Activated CD8-positive, alpha-beta memory T cell treated with anti-CD3 and anti-CD28 coated beads, Interleukin-2, amount 50 U/mL, for 1 hour (primary cell): Measurements from ENCODE around the gene OR2V2.
A peak's percentile ranks its signal among the peaks of the same experiment; 100 is the strongest.
"Not testable (repeated sequence)": the region's sequence is repeated elsewhere in the genome, so short reads cannot be mapped to it uniquely, and the experiment has no call there.

ENCODE experiments used
- DNase-seq: peaks from one replicate; pipeline ENCODE4 v3.0.0-alpha.2; 2020; ENCODE audit errors: extremely low read depth

OR2V2 gene

DNA sequence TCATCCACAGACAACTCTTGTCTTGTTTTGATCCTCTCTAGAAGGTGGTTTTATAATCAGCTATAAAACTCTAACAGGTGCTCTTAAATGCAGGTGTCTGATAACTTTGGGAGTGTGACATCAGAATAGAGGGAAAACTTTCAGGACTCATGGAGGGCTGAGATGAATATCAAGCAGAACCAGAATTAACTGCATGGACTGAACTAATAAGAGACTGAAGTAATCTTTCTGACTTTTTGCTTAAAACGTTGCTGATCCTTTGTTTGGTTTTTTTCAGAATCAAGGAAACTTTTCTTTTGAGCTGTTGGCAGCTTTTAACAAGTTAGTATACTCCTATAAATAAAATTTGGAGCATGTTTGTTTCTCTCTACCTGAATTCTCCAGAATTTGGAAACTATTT, 2.3 kb upstream of the OR2V2 start:
- no peak for DNase-seq

DNA sequence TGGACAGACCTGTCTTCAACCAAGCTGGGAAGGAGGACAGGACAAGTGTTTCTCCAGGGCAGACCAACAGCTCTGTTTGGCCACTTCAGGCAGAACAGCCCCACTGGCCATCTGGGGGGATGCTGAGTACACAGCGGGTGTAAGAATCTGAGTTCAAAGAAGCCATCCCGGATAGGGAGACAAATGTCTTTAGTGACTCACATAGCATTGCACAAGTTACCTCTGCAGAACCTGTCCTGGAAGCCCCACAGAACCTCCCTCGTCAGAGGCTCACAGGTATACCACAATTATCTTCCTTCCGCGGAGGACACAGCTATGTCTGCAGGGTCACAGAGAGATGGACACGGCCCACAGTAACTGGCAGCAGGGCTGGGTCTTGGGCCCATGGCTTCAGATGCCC, 2.0 kb downstream of the OR2V2 start:
- no peak for DNase-seq

DNA sequence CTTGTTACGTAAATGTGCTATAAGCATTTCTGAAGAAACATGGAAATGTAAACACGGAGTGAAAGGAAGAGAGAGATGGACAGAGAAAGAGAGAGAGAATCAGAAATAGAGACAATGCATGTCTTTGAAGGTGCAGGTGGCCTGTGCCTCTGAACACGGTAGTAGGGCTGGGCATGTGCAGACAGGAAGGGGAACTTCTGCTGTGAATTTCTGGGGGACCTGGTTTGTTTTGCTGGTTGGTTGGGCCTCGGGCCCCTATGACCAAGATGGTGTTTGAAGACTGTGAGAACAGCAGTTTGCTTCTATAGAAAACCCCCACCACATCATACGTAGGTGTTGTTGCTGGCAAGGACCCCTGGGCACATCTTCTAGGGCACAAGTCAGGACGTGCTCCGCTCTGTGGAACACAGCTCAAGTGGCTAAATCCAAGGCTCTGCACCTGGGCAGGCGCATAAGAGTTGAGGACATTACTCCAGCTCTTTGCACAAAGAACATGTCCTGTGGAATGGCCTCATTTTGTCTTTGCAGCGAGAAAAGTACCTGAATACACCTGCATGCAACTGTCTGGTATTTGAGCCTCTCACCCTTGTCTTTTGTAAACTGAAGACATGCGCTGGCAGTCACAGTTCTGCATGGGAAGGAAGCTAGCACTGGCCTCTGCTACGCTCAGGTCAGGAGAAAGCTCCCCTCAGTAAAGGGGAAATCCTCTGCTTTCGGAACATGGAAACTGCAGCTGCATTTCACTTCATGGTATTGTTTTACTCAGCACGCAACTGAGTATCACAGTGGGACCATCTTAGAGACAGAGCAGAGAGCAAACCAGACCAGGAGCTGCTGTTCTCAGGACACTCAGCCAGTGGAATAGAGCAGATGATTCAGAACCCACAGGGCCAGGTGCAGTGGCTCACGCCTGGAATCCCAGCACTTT, 2.7 kb downstream of the OR2V2 start:
- no peak for DNase-seq

DNA sequence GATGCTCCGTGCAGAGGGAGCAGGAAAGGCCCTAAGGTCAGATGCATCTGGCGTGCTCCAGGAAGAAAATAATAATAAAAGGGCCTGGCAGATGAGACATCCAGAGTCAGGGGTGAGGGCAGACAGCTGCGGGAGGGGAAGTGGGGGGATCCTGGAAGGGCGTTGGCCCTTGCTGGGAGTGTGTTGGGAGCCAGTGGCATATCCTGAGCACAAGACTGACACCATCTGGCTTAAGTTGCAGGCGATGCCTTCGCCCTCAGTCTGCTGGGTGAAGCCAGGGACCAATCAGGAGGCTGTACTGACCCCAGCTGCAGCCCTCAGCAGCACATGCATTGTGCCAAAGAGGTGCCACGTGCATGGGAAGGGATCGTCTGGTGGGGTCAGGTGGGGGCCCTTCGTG, 3.8 kb downstream of the OR2V2 start:
- DNase-seq, result no peak

DNA sequence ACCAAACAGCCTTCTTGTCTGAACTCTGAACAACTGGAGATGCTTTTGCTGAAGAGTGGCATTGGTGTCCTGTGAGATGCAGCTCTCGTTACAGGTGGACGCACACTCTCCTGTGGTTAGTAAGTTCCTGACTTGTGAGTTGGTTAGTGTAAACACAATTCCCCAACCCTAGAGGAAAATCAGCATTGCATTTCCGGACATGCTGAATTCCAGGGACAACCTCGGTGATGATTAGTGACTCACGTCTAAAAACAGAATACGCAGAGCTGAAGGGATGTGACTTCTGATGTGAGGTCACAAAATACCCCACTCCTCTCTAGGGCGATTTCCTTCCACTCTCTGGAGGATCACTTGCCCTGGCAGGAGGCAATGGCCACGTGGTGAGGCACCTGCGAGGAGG, 5.0 kb downstream of the OR2V2 start:
- DNase-seq, result no peak

DNA sequence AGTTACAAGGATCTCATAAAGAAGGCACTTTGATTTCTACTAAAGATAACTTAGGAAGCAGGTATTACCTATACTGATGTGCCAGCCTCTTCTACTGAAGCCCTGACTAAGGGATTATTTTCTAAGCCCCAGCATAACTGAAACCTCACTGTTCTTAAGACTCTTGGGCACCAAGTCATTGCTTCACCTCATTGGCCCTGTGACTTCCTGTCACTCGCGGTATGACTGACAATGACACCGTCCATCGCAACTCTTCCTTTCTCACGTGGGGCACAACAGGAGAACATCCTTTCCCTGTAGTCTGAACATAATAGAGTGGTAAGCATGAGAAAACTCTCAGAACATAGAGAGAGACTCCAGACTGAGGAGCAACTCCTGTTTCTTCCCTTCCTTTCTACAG, 6.4 kb downstream of the OR2V2 start:
- no peak for DNase-seq

DNA sequence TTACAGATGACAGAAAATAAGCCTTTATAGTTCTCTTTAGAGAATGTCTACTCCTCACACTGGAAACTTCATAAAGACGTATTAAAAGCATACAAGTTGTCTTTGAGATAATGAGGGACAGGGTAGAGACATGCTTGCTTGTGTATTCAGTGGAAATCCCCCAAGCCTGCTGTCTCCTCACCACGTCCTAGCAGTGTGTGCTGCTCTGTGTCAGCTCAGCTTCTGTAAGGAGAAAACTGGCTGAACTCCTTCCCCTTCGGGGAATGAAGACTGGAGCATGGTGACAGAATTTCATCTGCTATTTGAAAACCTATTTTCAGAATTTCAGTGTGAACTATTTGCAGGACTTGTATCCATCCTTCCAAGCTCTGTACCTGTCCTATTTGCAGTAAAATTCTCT, 9.4 kb downstream of the OR2V2 start:
- DNase-seq, result no peak

DNA sequence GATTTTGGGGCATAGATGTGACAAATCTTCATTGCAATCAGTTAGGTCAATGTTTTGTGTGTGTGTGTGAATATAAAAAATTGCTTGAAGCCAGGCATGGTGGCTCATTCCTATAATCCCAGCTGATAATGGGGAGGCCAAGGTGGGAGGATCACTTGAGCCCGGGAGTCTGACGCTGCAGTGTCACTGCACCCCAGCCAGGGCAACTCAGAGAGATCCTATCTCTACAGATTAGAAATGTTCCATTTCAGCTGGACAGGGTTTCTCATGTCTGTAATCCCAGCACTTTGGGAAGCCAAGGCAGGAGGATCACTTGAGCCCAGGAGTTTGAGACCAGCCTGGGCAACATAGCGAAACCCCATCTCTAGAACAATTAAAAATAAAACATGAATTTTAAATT, 11.5 kb downstream of the OR2V2 start:
- DNase-seq, result no peak

DNA sequence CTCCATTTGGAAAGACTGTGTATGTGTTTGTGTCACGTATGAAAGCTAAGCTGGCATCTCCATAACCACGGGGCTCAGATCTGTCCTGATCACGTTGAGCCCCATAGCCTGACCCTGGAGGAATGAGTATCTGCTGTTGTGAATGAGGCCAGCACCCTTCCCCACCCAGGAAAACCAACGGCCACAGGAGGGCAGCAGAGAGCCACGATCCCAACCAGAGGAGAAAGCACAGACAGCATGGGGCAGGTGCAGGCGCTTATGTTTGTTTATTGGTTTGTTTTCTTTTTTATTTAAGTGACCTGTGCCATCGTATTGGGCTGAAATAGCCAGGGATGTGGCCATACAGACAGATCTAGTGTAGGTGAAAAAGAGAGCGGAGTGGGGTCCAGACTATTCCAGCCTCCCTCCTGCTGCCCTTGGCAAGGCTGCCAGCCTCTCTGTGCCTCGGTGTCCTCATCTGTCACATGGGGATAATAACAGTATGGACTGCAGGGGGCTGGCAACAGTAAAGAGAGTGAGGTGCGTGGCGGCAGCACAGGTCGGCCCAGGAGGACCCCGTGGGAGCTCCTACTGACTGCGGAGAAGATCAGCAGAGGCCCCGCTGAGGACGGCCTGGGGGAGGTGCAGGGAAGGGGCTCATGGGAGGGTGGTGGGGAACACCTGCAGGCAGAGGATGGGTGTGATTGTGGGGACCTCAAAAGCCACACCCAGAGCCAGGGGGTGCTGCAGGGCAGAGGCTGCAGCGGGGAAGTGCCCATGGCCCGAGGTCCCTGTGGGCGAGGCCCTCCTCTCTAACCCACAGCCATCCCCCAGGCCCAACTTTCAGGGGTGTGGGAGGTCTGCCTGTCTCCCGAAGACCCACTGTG, 12.1 kb downstream of the OR2V2 start:
- DNase-seq, result peak; percentile 68

DNA sequence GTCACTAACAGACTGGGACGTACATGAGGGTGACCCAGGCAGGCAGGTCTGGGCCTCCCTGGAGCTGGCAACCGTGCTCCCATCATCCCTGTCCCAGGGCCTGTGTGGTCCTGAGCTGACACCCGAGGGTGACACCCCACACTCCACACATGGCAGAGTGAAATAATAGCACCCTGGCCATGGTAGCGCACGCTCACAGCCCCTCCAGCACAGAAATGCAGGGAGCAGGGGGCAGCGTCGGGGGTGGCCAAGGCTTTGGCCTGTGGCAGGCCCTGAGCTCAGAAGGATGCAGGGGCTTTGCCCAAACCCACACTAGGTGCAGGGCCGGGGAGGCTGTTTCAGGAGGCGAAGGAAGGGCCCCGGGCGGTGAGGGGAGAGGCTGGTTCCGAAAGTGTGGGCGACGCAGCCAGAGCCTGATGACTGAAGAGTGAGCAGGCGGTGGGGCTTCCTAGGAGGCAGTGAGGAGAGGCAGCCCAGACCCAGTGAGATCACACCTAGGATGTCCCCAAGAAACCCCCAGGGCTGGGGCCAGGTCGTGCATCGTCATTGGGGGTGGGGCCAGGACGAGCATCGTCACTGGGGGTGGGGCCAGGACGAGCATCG, 12.9 kb downstream of the OR2V2 start:
- DNase-seq, result peak; percentile 61

DNA sequence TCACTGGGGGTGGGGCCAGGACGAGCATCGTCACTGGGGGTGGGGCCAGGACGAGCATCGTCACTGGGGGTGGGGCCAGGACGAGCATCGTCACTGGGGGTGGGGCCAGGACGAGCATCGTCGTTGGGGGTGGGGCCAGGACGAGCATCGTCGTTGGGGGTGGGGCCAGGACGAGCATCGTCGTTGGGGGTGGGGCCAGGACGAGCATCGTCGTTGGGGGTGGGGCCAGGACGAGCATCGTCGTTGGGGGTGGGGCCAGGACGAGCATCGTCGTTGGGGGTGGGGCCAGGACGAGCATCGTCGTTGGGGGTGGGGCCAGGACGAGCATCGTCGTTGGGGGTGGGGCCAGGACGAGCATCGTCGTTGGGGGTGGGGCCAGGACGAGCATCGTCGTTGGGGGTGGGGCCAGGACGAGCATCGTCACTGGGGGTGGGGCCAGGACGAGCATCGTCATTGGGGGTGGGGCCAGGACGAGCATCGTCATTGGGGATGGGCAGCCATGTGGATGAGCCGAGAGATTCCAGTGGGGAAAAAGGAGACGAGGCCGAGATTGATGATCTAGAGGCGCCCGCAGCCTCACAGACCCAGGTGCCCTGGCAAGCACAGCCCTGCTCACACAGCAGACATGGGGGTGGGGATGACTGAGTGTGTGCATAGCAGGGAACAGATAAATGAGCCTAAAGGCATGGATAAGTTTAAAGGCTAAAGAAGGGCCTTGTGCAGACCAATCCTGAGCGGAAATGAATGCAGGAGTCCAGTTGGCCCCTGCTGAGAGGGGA, 13.6 kb downstream of the OR2V2 start:
- not testable (repeated sequence) for DNase-seq

DNA sequence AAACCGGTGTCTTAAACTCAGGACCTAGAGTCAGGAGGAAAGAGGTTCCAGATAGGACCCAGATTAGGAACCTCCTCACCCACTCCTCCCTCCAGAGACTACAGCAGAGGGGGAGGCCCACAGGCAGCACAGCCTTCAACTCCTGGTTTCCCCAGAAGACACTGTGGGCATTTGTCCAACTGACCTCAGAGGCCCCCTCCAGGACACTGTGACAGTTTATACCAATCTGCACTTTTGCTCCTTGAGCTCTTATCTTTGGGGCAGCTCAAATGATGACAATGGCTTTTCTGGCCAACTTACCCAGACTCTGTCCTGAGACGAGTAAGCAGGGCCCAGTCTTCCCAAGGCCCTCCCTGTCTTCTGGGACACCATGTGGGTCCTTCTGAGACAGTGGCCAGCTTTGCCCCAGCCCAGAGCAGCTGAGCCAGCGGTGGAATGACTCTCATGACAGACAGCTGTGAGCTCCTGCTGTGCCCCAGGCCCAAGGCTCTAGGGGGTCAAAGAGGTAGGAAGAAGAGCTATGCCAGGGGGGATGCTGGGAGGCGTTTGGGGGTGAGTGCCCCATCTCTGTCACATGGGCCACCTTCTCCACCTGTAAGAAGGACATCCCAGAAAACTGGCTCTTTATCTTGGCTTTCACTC, 14.3 kb downstream of the OR2V2 start:
- no peak for DNase-seq

DNA sequence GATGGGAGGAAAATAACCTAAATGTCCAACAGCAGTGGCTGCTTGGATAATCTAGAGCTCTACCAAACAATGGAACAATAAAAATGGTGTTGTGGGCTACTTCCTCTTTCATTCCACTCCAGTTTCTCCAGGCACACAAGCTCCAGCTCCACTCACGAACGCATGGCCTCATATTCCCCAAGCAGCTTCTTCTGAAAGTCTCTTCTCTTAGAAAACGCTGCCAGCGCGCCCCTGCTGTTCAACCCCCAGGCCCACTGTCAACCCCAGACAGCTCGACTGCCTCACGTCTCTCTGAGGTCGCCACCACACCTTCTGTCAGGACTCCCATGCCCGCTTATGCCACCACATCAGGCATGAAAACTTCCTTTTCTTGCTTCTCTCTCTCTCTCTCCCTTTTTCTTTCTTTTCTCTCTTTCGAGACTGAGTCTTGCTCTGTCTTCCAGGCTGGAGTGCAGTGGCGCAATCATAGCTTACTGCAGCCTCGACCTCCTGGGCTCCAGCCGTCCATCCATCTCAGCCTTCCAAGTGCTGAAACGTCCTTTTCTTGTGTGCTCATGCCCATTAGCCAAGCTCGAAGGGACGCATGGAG, 16.2 kb downstream of the OR2V2 start:
- DNase-seq, result no peak

DNA sequence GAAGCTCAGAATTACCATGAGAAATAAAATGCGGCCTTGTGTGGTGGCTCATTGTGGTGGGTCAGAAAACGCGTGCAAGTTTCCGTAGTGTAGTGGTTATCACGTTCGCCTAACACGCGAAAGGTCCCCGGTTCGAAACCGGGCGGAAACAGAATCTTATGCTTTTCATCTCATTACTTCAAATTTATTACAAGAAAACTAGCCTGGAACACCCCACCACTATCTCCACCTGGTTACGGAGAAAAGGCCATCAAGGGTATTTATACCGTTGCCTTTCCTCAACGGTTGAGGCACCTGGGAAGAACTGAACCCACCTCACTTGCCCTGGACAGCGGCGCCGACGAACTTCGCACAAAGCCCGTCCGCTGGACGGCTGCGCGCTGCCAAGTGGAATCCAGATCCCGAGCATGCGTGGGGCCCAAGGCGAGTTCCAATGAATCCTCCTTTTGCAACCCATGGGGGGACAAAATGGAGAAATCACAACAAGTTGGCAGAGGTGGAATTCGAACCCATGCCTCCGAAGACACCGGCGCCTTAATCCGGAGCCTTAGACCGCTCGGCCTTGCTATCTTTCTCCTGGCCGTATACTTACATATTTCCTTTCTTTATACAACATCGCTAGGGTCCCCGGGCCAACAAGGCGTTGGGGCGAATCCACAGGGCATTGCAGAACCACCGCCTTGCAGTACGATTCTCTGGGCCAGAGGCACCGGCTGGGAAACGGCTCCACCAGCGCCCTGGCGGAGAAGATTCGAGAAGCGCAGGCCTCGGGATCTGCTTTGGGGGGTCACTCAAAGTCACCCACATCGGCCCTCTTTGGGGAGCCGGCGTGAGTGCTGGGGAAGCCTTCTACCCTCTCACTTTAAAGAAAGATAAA, 16.9 kb downstream of the OR2V2 start:
- DNase-seq, result no peak

DNA sequence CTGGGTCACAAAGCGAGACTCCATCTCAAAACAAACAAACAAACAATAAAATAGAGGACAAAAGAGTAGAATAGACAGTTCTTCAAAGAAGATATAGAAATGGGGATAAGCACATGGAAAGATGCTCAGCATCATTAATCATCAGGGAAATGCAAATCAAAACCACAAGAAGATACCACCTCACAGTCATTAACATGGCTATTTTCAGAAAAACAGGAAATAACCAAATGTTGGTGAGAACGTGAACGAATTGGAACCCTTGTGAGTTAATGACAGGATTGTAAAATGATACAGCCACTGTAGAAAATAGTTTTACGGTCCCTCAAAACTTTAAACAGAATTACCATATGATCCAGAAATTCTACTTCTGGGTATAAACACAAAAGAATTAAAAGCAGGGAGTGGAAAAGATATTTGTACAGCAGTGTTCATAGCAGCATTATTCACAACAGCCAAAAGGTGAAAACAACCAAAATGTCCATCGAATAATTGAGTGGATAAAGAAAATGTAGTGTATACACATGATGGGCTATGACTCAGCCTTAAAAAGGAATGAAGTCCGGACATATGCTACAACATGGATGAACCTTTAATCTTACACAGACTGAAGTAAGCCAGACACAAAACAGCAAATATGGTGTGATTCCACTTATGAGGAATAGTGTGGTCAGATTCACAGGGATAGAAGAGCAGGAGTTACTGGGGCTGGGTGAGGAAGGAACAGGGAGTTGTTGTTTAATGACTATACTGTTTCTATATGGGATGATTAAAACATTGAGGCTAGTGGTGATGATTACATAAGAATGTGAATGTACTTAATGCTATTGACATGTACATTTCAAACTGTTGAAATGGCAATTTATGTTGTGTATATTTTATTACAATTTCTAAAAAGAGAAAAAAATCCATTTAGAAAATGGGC, 19.7 kb downstream of the OR2V2 start:
- DNase-seq, result no peak

DNA sequence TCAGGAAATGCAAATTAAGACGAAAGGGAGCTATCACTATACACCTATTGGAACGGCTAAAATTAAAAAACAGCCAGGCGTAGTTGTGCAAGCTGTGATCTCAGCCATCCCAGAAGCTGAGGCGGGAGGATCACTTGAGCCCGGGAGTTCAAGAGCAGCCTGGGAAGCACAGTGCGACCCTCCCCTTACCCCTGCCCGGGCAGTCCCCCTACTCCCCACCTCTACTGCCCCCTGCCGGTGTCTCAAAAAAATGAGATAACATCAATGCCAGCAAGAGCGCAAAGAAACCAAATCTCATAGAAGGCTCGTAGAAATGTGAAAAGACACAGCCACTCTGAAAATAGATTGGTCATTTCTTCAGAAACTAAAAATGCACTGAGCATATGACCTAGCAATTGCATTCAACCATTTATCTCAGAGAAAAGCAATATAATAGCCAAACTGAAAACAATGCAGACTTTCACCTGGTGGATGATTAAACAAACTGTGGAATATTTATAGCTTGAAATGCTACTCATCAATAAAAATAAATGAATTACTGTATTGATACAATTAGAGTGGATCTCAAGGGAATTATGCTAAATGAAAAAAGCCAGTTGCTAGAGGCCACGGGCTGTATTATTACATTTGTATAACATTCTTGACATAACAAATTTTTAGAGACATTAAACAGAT, 20.6 kb downstream of the OR2V2 start:
- DNase-seq, result no peak

DNA sequence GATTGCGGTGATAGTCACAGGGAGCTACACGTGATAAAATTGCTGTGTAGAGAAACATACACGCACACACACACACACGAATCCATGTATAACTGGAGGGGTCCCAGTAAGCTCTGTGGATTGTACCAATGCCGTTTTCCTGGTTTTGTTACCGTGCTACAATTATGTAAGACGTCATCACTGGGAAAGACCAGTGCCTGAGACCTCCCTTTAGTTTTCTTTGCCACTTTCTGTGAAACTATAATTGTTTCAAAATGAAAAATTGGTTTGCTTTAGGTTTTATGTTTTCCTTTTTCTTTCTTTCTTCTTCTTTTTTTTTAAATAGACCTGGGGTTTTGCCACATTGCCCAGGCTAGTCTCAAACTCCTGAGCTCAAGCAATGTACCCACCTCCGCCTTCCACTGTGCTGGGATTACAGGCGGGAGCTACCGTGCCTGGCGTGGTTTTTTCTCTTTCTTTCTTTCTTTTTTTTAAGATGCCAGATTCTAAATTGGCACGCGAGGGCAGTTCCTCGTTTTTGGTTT, 21.3 kb downstream of the OR2V2 start:
- DNase-seq, result no peak
